KOPT-K1 (cell line): ENCODE measurements around the gene BCAR1.

Experiments
- H3K27ac ChIP-seq: fragments of 200-600 bp; sonication (generic); 2 replicates; pipeline ENCODE4 v1.5.1; 2016; ENCODE audit warnings: antibody characterized with exemption, mild to moderate bottlenecking, low read depth, low read length; ENCODE audit not compliant: poor library complexity, severe bottlenecking
- H3K36me3 ChIP-seq: fragments of 200-600 bp; sonication (generic); 2 replicates; pipeline ENCODE4 v1.5.1; 2017; ENCODE audit warnings: antibody characterized with exemption, mild to moderate bottlenecking, low read length, moderate library complexity; ENCODE audit not compliant: insufficient read depth
- H3K9me3 ChIP-seq: fragments of 200-600 bp; sonication (generic); 2 replicates; pipeline ENCODE4 v1.5.1; 2017; ENCODE audit warnings: antibody characterized with exemption, low read length, mild to moderate bottlenecking; ENCODE audit not compliant: insufficient read depth, poor library complexity, severe bottlenecking

BCAR1 gene

DNA sequence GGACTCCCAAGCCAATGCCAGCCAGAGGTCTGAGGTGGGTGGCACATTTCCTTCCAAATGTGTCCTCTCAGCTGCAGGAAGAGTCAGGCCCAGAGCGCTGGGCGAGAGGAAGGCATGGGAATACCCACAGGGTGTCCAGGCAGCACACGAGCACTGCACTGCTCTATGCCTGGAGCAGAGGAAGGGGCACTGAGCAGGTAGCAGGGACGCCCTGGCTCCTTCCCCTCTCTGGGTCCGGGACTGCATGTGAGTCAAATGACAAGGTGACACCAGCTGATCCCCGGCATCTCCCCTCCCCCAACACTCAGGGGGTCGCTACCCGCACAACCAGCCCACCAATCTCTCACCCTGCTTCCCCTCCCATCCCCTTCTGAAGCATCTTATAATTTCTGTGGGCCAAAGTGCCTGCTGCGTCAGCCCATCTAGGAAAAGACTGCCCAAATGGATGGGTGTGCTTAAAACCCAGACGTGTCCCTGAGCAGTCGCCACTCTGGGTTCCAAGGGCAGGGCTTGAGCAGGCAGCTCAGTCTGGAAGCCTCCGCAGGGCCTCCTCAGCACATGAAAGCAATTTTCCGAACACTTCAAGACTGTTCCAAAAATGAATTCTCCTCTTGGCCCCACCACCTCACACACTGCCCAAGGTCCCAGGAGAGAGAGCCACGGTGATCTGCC is 12.0 kb upstream of the BCAR1 start:
- H3K27ac ChIP-seq = no peak overlapping the region
- H3K36me3 ChIP-seq = no peaks in the 10 kb centered on the region
- H3K9me3 ChIP-seq = no peaks in the 10 kb centered on the region

- H3K27ac ChIP-seq = no peak overlapping the region
- H3K36me3 ChIP-seq = no peaks in the 10 kb centered on the region
- H3K9me3 ChIP-seq = no peaks in the 10 kb centered on the region
Measured at GRCh38 chr16:75262800-75263127, 11.3 kb upstream of the BCAR1 start.

DNA sequence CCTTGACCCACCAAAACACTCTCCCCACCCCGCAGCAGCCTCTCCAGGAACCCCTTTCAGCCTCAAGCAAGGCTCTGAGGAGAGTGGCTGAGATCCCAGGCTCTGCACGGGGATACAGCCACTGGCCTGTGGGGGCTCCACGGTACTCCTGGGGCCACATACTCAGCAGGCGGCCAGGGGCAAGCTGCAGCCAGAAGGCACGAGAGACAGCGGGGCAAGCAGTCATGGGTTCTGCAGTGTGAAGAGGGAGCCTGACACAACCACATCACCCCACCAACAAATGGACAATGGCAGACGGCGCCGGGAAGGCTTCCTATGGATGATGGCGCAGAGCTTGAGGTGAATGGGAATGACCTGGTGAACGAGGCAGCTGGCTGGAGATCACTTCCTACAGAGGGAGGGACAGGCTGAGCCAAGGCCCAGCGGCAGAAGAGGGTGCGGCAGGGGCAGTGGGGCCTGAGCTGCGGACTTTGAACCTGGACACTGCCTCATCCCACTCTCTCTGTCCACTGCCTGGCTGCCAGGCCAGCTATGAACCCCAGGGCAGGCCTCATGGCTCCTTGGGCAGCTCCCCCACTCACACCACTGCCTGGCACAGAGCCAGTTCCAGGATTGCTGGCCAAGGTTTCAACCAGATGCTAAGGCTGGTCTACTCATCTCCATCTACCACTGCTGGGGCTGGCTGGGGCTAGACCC is 10.8 kb upstream of the BCAR1 start:
- H3K36me3 ChIP-seq = no peaks in the 10 kb centered on the region
- H3K27ac ChIP-seq = no peak overlapping the region
- no peaks in the 10 kb centered on the region for H3K9me3 ChIP-seq

DNA sequence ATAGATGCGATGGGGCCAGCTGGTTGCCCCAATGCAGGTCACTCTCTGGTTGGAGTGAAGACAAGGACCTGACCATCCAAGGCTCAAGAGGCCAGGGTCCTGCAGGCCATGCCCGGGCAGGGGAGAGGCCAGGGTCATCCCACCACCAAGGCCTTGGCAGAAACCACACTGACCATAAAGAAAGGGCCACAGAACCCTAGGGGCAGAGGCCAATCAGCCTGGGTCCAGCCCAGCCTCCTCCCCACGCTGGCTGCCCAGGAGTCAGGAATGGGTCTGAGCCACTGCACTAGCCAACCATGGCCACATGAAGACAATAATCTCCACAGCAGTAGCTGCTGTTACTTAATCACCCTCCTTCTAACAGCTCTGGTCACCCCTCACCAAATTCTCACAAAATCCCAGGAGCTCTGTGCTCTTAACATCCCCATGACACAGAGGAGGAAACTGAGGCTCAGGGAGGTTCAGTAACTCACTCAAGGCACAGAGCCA is 10.2 kb upstream of the BCAR1 start:
- Histone ChIP-seq H3K27ac (no peak overlapping the region), H3K36me3 (no peaks in the 10 kb centered on the region), H3K9me3 (no peaks in the 10 kb centered on the region)

GRCh38 chr16:75260851-75261589 is 9.6 kb upstream of the BCAR1 start:
- no peaks in the 10 kb centered on the region for H3K9me3 ChIP-seq
- no peak overlapping the region for H3K27ac ChIP-seq
- H3K36me3 ChIP-seq = no peaks in the 10 kb centered on the region

DNA sequence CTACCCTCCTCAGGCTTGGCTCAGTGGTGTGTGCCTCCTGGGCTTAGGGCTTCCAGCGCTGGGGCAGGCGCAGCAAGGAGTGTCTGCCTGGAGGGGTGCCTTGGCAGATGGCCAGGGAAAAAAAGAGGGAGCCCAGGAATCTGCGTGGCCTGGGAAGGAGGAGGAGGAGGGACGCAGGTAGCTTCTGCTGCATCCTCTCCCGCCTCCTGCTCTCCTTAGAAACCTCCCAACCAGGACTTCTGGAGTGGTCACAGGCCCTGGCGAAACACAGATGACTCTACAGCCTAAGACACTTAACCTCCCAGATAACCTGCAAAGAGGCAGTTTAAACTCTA is 7.3 kb upstream of the BCAR1 start:
- H3K27ac ChIP-seq = no peak overlapping the region
- no peaks in the 10 kb centered on the region for H3K36me3 ChIP-seq
- H3K9me3 ChIP-seq = no peaks in the 10 kb centered on the region

GRCh38 chr16:75257886-75258806 is 6.7 kb upstream of the BCAR1 start:
- no peaks in the 10 kb centered on the region for H3K9me3 ChIP-seq
- H3K36me3 ChIP-seq = no peaks in the 10 kb centered on the region
- H3K27ac ChIP-seq = no peak overlapping the region

GRCh38 chr16:75256696-75257343 is 5.4 kb upstream of the BCAR1 start:
- Histone ChIP-seq H3K27ac (no peak overlapping the region), H3K36me3 (no peaks in the 10 kb centered on the region), H3K9me3 (no peaks in the 10 kb centered on the region)

DNA sequence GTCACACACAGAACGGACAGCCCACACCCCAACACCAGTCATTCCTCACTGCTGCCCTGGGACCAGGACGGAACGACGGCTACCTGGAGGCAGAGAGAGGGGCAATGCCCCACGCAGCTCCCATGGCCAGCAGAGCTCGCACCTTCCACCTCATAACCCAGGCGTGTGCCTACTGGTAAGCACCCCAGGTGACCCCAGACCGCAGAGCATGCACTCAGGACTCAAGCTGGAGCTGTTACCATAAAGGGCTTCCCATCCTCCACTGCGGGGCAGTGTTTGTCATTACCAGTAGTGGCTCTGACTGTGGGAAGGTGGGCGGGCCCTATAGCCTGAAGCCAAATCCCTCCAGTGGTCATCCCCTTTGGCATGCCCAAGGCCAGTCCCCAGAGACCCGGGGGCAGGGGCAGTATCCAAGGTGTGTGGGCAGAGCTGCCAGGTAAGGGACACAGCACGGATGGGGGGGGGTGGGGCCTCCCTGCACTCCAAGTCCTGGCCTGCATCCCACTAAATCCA is 4.7 kb upstream of the BCAR1 start:
- Histone ChIP-seq H3K9me3 (no peaks in the 10 kb centered on the region), H3K36me3 (no peaks in the 10 kb centered on the region), H3K27ac (no peak overlapping the region)

DNA sequence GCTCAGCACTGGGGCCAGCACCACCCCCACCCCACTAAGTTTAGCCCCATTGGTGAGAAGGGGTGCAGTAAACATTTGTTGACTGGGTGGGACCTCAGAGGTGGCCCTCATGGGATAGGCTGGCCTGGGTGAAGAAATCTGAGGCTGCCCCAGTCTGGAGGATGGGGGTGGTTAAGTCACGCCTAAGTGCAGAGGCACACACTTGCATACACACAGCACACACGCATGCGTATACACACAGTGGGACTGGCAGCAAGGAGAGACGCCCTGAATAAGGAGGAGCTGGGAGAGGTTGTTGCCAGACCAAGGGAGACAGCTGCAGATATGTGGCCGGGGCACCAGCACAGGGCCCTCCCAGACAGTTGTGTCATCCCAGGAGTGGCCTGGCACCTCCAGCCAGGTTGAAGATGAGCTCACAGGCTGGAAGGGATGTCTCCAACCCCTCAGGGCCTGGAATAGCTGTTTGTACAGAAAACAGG is 3.0 kb upstream of the BCAR1 start:
- Histone ChIP-seq H3K9me3 (no peaks in the 10 kb centered on the region), H3K36me3 (no peaks in the 10 kb centered on the region), H3K27ac (no peak overlapping the region)

DNA sequence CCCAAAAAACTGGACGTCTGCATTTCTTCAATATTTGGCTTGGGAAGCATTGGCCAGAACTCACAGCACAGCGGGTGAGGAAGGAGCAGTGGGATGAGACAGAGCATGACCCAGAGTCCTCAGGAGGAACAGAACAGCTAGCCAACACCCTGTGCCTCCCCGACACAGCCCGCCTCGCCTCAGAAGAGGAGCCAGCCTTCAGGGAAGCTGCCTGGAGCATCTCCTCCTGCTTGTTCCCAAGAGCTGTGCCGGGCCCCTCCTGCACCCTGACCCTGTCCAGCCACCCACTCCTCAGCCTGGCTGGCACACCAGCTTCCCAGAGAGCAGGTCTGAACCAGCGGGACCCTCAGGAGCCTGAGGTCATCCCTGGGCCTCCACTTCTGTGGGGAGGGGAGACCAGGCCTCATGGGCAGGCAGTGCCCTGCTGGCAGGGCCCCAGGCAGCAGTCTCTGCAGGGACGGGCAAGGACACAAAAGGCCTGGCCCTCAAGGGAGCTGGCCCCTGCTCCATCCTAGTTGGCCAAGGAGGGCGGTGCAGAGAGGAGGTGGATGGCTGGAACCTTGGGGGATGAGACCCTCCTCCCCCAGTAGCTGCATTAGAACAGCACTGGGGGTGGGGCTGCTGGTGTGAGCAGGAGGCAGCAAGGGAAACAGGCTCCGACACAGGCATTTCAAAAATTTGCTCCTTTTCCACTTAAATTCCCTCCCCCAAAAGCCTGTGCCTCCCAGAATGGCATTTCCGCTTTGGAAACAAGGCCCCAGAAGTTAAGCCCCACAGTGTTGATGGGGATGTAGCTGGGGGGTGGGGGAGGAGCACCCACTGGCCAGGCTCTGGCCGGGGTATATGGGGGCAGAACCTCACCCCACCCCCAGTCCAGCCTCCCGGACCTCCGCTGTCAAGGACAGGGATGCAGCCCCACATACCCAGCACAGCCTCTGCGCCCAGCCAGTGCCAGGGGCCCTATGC is 1.8 kb upstream of the BCAR1 start:
- Histone ChIP-seq H3K27ac (no peak overlapping the region), H3K9me3 (no peaks in the 10 kb centered on the region), H3K36me3 (no peaks in the 10 kb centered on the region)

GRCh38 chr16:75252049-75252864 is 833 bp upstream of the BCAR1 start:
- Histone ChIP-seq H3K27ac (no peak overlapping the region), H3K9me3 (no peaks in the 10 kb centered on the region), H3K36me3 (no peaks in the 10 kb centered on the region)

DNA sequence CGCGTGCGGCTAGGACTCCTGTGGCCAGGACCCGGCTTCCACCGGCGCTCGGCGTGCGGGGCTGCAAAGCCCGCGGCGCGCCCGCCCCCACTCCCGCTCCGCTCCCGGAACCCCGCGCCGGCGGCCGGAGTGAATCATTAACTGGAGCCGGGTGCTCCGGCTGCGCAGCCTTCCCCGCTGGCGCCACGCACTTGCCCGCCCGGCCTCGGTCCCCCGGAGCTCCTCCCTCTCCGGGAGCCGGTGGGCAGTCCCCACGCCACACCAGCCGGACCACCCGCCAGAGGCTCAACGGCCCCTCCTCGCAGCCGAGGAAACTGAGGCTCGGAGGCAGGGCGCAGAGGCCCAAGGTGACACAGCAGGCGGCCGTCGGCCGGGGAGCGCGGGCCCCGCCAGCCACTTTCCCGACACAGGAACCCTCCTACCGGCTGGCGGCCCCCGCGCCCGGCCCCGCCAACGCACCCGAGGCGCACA is 580 bp downstream of the BCAR1 start:
- no peak overlapping the region for H3K27ac ChIP-seq
- H3K9me3 ChIP-seq = no peaks in the 10 kb centered on the region
- H3K36me3 ChIP-seq = no peaks in the 10 kb centered on the region
